Osteoblast (primary cell): ENCODE measurements around the gene ABLIM1. TPM values are rescaled to one million over a fixed set of nuclear protein-coding genes. Genes with fewer than 3 reads are reported as not detected.

Source experiments
- DNase-seq: peaks from one replicate; pipeline ENCODE4 v3.0.0; 2011; ENCODE audit warnings: low spot score, mixed read lengths; ENCODE audit not compliant: insufficient read length; ENCODE audit errors: missing footprints
- H2AFZ ChIP-seq: 2 replicates; pipeline ENCODE4 v1.6.0; 2011; ENCODE audit warnings: mild to moderate bottlenecking, low read length
- H3K27ac ChIP-seq: 2 replicates; pipeline ENCODE4 v1.5.1; 2011; ENCODE audit warnings: mild to moderate bottlenecking, low read depth, low read length, moderate library complexity
- H3K27me3 ChIP-seq: 2 replicates; pipeline ENCODE4 v1.6.0; 2012; ENCODE audit warnings: mild to moderate bottlenecking, control low read depth, inconsistent platforms, low read length, moderate library complexity; ENCODE audit not compliant: insufficient read depth
- H3K36me3 ChIP-seq: 2 replicates; pipeline ENCODE4 v1.5.1; 2011; ENCODE audit warnings: mild to moderate bottlenecking, low read length, control low read depth, moderate library complexity; ENCODE audit not compliant: insufficient read depth
- H3K4me1 ChIP-seq: 2 replicates; pipeline ENCODE4 v1.5.1; 2011; ENCODE audit warnings: mild to moderate bottlenecking, low read length, control low read depth, moderate library complexity; ENCODE audit not compliant: insufficient read depth
- H3K4me2 ChIP-seq: 2 replicates; pipeline ENCODE4 v1.6.0; 2011; ENCODE audit warnings: mild to moderate bottlenecking, low read length; ENCODE audit not compliant: insufficient read depth
- H3K4me3 ChIP-seq: fragments of 200-600 bp; sonication (generic); 3 replicates; pipeline ENCODE4 v1.5.1; 2012; ENCODE audit warnings: mild to moderate bottlenecking, low read length, inconsistent platforms; ENCODE audit not compliant: insufficient read depth
- H3K79me2 ChIP-seq: 2 replicates; pipeline ENCODE4 v1.6.0; 2012; ENCODE audit warnings: mild to moderate bottlenecking, low read length, control low read depth, inconsistent platforms; ENCODE audit not compliant: insufficient read depth
- H3K9me3 ChIP-seq: 2 replicates; pipeline ENCODE4 v1.5.1; 2011; ENCODE audit warnings: low read depth, low read length, control low read depth
- H4K20me1 ChIP-seq: 2 replicates; pipeline ENCODE4 v1.6.0; 2012; ENCODE audit warnings: mild to moderate bottlenecking, low read length, control low read depth; ENCODE audit not compliant: insufficient read depth
- CTCF ChIP-seq: IDR thresholded peaks from 2 replicates; pipeline ENCODE4 v1.5.1; 2011; ENCODE audit warnings: mild to moderate bottlenecking, low read depth, low read length, moderate library complexity; ENCODE audit errors: extremely low read depth
- total RNA-seq: library from RNA; depleted of rRNA; stranded (reverse); fragments of >200 nt; gene quantifications from 2 replicates; pipeline ENCODE4 v1.2.3, GENCODE V29; 2012

Gene ABLIM1
- total RNA-seq, 1 donor, result 11.2 TPM

- H3K4me1 ChIP-seq, result no peaks in the 10 kb centered on the region
- H4K20me1 ChIP-seq, result no peaks in the 10 kb centered on the region
- no peaks in the 10 kb centered on the region for H3K9me3 ChIP-seq
- no peak overlapping the region for H3K27ac ChIP-seq
- no peaks in the 10 kb centered on the region for H3K79me2 ChIP-seq
- no peaks in the 10 kb centered on the region for H3K36me3 ChIP-seq
- H3K4me2 ChIP-seq, result no peak overlapping the region
- DNase-seq, result no peak
- H3K27me3 ChIP-seq, result no peaks in the 10 kb centered on the region
- no peak for TF ChIP-seq CTCF
- no peak overlapping the region for H2AFZ ChIP-seq
- H3K4me3 ChIP-seq, result no peak overlapping the region
Measured at GRCh38 chr10:114507449-114507848, 150.6 kb downstream of the ABLIM1 start.

GRCh38 chr10:114506871-114507385 lies 151.1 kb downstream of the ABLIM1 start:
- no peaks in the 10 kb centered on the region for H3K27me3 ChIP-seq
- no peak for TF ChIP-seq CTCF
- H3K4me3 ChIP-seq, result no peak overlapping the region
- H3K27ac ChIP-seq, result no peak overlapping the region
- H3K79me2 ChIP-seq, result no peaks in the 10 kb centered on the region
- H3K4me2 ChIP-seq, result no peak overlapping the region
- H2AFZ ChIP-seq, result no peak overlapping the region
- no peaks in the 10 kb centered on the region for H4K20me1 ChIP-seq
- no peaks in the 10 kb centered on the region for H3K4me1 ChIP-seq
- no peak for DNase-seq
- no peaks in the 10 kb centered on the region for H3K36me3 ChIP-seq
- no peaks in the 10 kb centered on the region for H3K9me3 ChIP-seq

- H2AFZ ChIP-seq, result no peak overlapping the region
- H3K9me3 ChIP-seq, result no peaks in the 10 kb centered on the region
- no peaks in the 10 kb centered on the region for H3K36me3 ChIP-seq
- TF ChIP-seq CTCF, result no peak
- no peak for DNase-seq
- no peaks in the 10 kb centered on the region for H4K20me1 ChIP-seq
- no peaks in the 10 kb centered on the region for H3K27me3 ChIP-seq
- no peaks in the 10 kb centered on the region for H3K4me1 ChIP-seq
- no peak overlapping the region for H3K27ac ChIP-seq
- H3K79me2 ChIP-seq, result no peaks in the 10 kb centered on the region
- no peak overlapping the region for H3K4me2 ChIP-seq
- no peak overlapping the region for H3K4me3 ChIP-seq
Measured at GRCh38 chr10:114504769-114505579, 153.1 kb downstream of the ABLIM1 start.

- no peak for TF ChIP-seq CTCF
- H3K36me3 ChIP-seq, result no peaks in the 10 kb centered on the region
- no peaks in the 10 kb centered on the region for H4K20me1 ChIP-seq
- H3K4me1 ChIP-seq, result no peaks in the 10 kb centered on the region
- H3K4me3 ChIP-seq, result no peak overlapping the region
- no peaks in the 10 kb centered on the region for H3K9me3 ChIP-seq
- no peaks in the 10 kb centered on the region for H3K79me2 ChIP-seq
- H2AFZ ChIP-seq, result no peak overlapping the region
- H3K27ac ChIP-seq, result no peak overlapping the region
- no peaks in the 10 kb centered on the region for H3K27me3 ChIP-seq
- DNase-seq, result no peak
- no peak overlapping the region for H3K4me2 ChIP-seq
Measured at GRCh38 chr10:114502074-114502473, 156.0 kb downstream of the ABLIM1 start.
